ENCODE results near the gene PANX3. TPM values are rescaled to one million over a fixed set of nuclear protein-coding genes. Genes with fewer than 3 reads are reported as not detected.

The PANX3 gene
- polyA plus RNA-seq, 1 donor from 2014 or later = not detected

GRCh38 chr11:124584681-124585372 lies 26.4 kb upstream of the PANX3 start:
- Histone ChIP-seq H3K9me3 (ENCODE audit: low read length) (no peaks in the 10 kb centered on the region), H2AFZ (ENCODE audit: low read depth, low read length) (no peak overlapping the region), H3K4me2 (ENCODE audit: low read length) (no peak overlapping the region), H3F3A (ENCODE audit: insufficient read depth, low read length, poor library complexity, severe bottlenecking) (no peaks in the 10 kb centered on the region), H4K20me1 (ENCODE audit: insufficient read depth) (no peaks in the 10 kb centered on the region), H3K27me3 (ENCODE audit: insufficient read depth, low read depth, low read length) (no peaks in the 10 kb centered on the region), H3K9ac (ENCODE audit: low read length) (no peak overlapping the region), H3K27ac (ENCODE audit: low read length) (no peak overlapping the region), H3K79me2 (replicated peaks; ENCODE audit: insufficient read depth, low read length) (no peaks in the 10 kb centered on the region), H3K9me2 (ENCODE audit: insufficient read depth, low read length) (no peaks in the 10 kb centered on the region), H3K4me3 (ENCODE audit: low read length) (no peak overlapping the region), H3K36me3 (ENCODE audit: insufficient read depth, low read length) (no peaks in the 10 kb centered on the region)
- TF ChIP-seq EP300 (conservative IDR thresholded peaks at IDR 0.05; ENCODE audit: poor library complexity, severe bottlenecking) (no peak), RAD21 (conservative IDR thresholded peaks at IDR 0.05) (no peak), CTCF (IDR thresholded peaks at IDR 0.05; ENCODE audit: poor library complexity, severe bottlenecking) (no peak), TAF1 (IDR thresholded peaks at IDR 0.05; ENCODE audit: low read depth) (no peak), POLR2AphosphoS5 (IDR thresholded peaks at IDR 0.05) (no peak), REST (IDR thresholded peaks at IDR 0.05; ENCODE audit: borderline replicate concordance) (no peak), MXI1 (conservative IDR thresholded peaks at IDR 0.05; ENCODE audit: poor library complexity, severe bottlenecking) (no peak), SMC3 (conservative IDR thresholded peaks at IDR 0.05; ENCODE audit: poor library complexity) (no peak), EZH2 (IDR thresholded peaks at IDR 0.05; ENCODE audit: borderline replicate concordance, insufficient read depth, low read length, poor library complexity, severe bottlenecking) (no peak)

- H3K27me3 ChIP-seq (ENCODE audit: insufficient read depth, low read depth, low read length) = no peaks in the 10 kb centered on the region
- TF ChIP-seq CTCF (IDR thresholded peaks at IDR 0.05; ENCODE audit: poor library complexity, severe bottlenecking) (peak; percentile 70), SMC3 (conservative IDR thresholded peaks at IDR 0.05; ENCODE audit: poor library complexity) (peak; percentile 81), EZH2 (IDR thresholded peaks at IDR 0.05; ENCODE audit: borderline replicate concordance, insufficient read depth, low read length, poor library complexity, severe bottlenecking) (no peak), RAD21 (conservative IDR thresholded peaks at IDR 0.05) (peak; percentile 76)
Measured at GRCh38 chr11:124586238-124586860, 24.9 kb upstream of the PANX3 start.

More at GRCh38 chr11:124586238-124586860, 24.9 kb upstream of the PANX3 start:
- Histone ChIP-seq H4K20me1 (ENCODE audit: insufficient read depth) (no peaks in the 10 kb centered on the region), H3K4me2 (ENCODE audit: low read length) (no peak overlapping the region), H3K4me3 (ENCODE audit: low read length) (no peak overlapping the region), H2AFZ (ENCODE audit: low read depth, low read length) (no peak overlapping the region), H3K27ac (ENCODE audit: low read length) (no peak overlapping the region), H3K79me2 (replicated peaks; ENCODE audit: insufficient read depth, low read length) (no peaks in the 10 kb centered on the region), H3K9me3 (ENCODE audit: low read length) (no peaks in the 10 kb centered on the region), H3K9me2 (ENCODE audit: insufficient read depth, low read length) (no peaks in the 10 kb centered on the region), H3K9ac (ENCODE audit: low read length) (no peak overlapping the region), H3K36me3 (ENCODE audit: insufficient read depth, low read length) (no peaks in the 10 kb centered on the region), H3F3A (ENCODE audit: insufficient read depth, low read length, poor library complexity, severe bottlenecking) (no peaks in the 10 kb centered on the region)

Measured in neural cell (in vitro differentiated cells).